ENCODE data around the gene TEX10.

GRCh38 chr9:100341889-100342288 lies 10.9 kb downstream of the TEX10 start:
- TF ChIP-seq CTCF (IDR thresholded peaks at IDR 0.05) (no peak), POLR2A (IDR thresholded peaks at IDR 0.05) (no peak)
